ENCODE measurements around the gene USP17L27.
"Not testable (repeated sequence)": the region's sequence is repeated elsewhere in the genome, so short reads cannot be mapped to it uniquely, and the experiment has no call there.

USP17L27 gene

GRCh38 chr4:9343848-9344247, at the start of gene USP17L27:
Gene USP17L27 (plus strand): TSS chr4:9344148. CDS start chr4:9344148, 0 bp downstream.
- DNase-seq: not testable (repeated sequence)

DNA sequence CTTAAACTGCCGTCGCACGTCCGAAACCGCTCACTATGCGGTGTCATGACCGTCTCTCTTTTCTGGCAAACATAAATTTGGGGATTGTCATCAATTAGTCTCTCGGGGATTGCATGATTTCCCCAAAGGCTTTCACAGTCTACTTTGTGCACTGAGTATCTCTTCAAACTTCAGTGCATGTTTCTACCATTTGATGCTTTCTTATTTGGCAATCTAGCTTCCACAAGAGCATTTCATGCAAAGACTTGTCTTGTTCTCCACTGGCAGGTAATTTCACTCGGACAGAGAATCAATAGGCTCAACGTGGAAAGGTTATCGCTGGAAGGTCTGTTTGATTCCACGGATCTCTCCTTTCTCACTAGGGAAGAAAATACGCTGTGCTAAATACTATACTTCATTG, 19.8 kb upstream of the USP17L27 start:
- DNase-seq: not testable (repeated sequence)

DNA sequence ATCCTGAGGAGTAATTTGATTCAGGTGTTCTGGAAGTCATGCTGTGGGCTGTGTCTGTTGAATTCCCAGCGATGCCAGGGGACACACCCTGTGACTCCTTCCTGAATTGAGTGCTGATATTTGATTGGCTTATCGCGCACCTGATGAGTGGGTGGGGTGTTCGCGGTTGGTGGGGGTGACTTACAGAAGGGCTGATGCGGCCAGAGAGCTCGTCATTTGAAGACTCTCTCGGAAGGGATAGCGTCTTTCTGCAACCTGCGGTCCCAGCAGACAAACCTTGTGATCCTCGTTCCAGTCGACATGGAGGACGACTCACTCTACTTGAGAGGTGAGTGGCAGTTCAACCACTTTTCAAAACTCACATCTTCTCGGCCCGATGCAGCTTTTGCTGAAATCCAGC, 19.1 kb upstream of the USP17L27 start, which contains the start of gene USP17L24:
USP17L24 (plus strand) TSS at position 301 of the 400 bp plus-strand sequence; CDS start at position 301, 0 bp downstream.
- not testable (repeated sequence) for DNase-seq

- DNase-seq: not testable (repeated sequence)
Observed at GRCh38 chr4:9329611-9330010, 14.3 kb upstream of the USP17L27 start, which contains the start of gene USP17L25. Gene USP17L25 (plus strand): TSS chr4:9329911. CDS start chr4:9329911, 0 bp downstream.

GRCh38 chr4:9334358-9334757, 9.6 kb upstream of the USP17L27 start, which contains the start of gene USP17L26:
Gene USP17L26 (plus strand): TSS chr4:9334658. CDS start chr4:9334658, 0 bp downstream.
- not testable (repeated sequence) for DNase-seq

- not testable (repeated sequence) for DNase-seq
Observed at GRCh38 chr4:9339103-9339502, 4.8 kb upstream of the USP17L27 start, which contains the start of gene USP17L5. Gene USP17L5 (plus strand): TSS chr4:9339403. CDS start chr4:9339403, 0 bp downstream.

- DNase-seq: not testable (repeated sequence)
Observed at GRCh38 chr4:9348593-9348992, 4.6 kb downstream of the USP17L27 start, which contains the start of gene USP17L28. Gene USP17L28 (plus strand): TSS chr4:9348893. CDS start chr4:9348893, 0 bp downstream.

DNA sequence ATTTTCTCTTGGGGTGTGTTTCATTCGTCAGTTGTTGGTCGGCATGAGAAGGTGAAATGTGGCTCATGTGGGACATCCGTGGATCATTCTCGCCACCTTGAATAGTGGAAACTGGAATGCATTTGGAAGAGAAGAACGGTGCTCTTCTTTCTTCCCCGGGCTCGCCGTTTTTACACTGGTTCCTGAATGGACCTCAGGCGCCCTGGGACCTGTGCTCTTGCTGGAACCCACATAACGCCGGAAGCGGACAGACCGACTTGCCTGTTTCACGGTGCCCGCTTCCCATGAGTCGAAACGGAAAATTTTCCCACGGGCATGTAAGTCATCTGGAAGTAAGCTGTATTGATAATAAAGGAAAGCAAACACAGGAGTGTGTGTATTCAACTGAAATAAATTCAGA, 6.9 kb downstream of the USP17L27 start:
- not testable (repeated sequence) for DNase-seq

- DNase-seq: not testable (repeated sequence)
Observed at GRCh38 chr4:9353338-9353737, 9.4 kb downstream of the USP17L27 start, which contains the start of gene USP17L29. Gene USP17L29 (plus strand): TSS chr4:9353638. CDS start chr4:9353638, 0 bp downstream.

DNA sequence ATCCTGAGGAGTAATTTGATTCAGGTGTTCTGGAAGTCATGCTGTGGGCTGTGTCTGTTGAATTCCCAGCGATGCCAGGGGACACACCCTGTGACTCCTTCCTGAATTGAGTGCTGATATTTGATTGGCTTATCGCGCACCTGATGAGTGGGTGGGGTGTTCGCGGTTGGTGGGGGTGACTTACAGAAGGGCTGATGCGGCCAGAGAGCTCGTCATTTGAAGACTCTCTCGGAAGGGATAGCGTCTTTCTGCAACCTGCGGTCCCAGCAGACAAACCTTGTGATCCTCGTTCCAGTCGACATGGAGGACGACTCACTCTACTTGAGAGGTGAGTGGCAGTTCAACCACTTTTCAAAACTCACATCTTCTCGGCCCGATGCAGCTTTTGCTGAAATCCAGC, 18.9 kb downstream of the USP17L27 start, which contains the start of gene USP17L30:
USP17L30 (plus strand) TSS at position 301 of the 400 bp plus-strand sequence; CDS start at position 301, 0 bp downstream.
- DNase-seq: not testable (repeated sequence)

DNA sequence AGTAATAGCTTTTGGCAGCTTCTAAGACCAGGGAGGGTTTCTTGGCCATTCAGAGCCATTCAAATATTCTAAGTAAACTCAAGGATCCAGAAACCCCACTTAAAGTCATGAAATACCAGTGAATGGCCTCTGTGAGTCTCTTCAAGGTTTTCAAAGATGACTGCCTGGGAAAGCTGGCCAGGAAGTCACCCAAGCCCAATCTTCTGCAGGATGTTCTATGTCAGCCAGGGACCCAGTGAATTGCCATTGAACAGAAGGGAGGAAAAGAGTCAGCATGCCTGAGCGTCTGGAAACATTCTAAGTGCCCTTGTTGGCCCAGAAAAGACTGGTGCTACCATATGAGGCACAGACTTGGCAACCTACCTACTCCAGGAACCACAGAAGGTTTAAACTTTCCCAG, 35.9 kb downstream of the USP17L27 start:
- DNase-seq: not testable (repeated sequence)

GRCh38 chr4:9381012-9381534, 37.1 kb downstream of the USP17L27 start:
- not testable (repeated sequence) for DNase-seq

DNA sequence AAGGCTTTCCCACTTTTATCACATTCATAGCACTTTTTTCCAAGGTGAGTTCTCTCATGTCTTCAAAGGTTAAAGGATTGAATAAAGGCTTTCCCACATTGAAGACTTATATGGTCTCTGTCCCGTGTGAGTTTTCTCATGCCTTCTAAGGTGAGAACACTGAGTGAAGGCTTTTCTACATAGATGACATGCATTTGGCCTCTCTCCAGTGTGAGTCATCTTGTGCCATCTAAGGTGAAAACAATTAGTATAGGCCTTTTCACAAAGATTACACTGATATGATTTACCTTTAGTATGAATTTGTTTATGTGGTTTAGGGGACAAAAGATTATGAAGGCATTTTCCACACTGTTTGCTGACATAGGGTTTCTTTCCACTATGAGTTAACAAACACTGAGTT, 40.2 kb downstream of the USP17L27 start:
- no peak for DNase-seq

- not testable (repeated sequence) for DNase-seq
Observed at GRCh38 chr4:9389001-9389400, 45.1 kb downstream of the USP17L27 start.

Data from bone marrow (tissue), 2 donors.